Activated T-cell treated with anti-CD3 and anti-CD28 coated beads, Interleukin-2, amount 50 U/mL, for 72 hours (primary cell): ENCODE measurements around the gene ADAM30. TPM values are rescaled to one million over a fixed set of nuclear protein-coding genes. Genes with fewer than 3 reads are reported as not detected.

Experiments
- ATAC-seq, 2 donors: fragments of 150-1000 bp; cut with Tn5 transposase; replicated peaks in 1 of 2; 2 replicates each; pipeline ENCODE4 v1.10.0; 2021; ENCODE audit warnings: moderate library complexity in 2 of 2, mild to moderate bottlenecking in 1 of 2
- DNase-seq, 2 donors: peaks; one replicate each; pipeline ENCODE4 v3.0.0; 2021 to 2022; ENCODE audit warnings: mixed read lengths in 1 of 2
- H3K27ac Mint-ChIP-seq: one replicate; pipeline ENCODE4 v1.8.0; 2022; ENCODE audit warnings: mild to moderate bottlenecking, moderate library complexity, mixed read lengths
- H3K27me3 Mint-ChIP-seq: one replicate; pipeline ENCODE4 v1.8.0; 2022; ENCODE audit warnings: low read depth, mixed read lengths
- H3K36me3 Mint-ChIP-seq, 2 donors: one replicate each; pipeline ENCODE4 v1.8.0; 2022; ENCODE audit warnings: mixed read lengths in 2 of 2, mild to moderate bottlenecking in 1 of 2; ENCODE audit not compliant: insufficient read depth in 2 of 2
- H3K4me1 Mint-ChIP-seq: one replicate; pipeline ENCODE4 v1.8.0; 2022; ENCODE audit warnings: low read depth, mixed read lengths
- H3K4me3 Mint-ChIP-seq, 2 donors: one replicate each; pipeline ENCODE4 v1.8.0; 2022; ENCODE audit warnings: mild to moderate bottlenecking in 2 of 2, mixed read lengths in 2 of 2, moderate library complexity in 2 of 2
- H3K9me3 Mint-ChIP-seq, 2 donors: one replicate each; pipeline ENCODE4 v1.8.0; 2022; ENCODE audit warnings: mixed read lengths in 2 of 2
- total RNA-seq, 2 donors: library from RNA; stranded (reverse); gene quantifications; one replicate each; pipeline ENCODE4 v1.2.3, GENCODE V29; 2022

Gene ADAM30
- total RNA-seq = not detected

GRCh38 chr1:119896303-119896702 lies at the start of gene ADAM30:
Gene ADAM30 (minus strand): TSS chr1:119896515. CDS start chr1:119896336, 179 bp downstream.
- H3K4me1 Mint-ChIP-seq = peaks cover 11% of the 10 kb centered on the region
- peak within 1 kb of the TSS in 1 of 2 donors; percentile 3 for H3K4me3 Mint-ChIP-seq
- H3K27me3 Mint-ChIP-seq = no peaks in the 10 kb centered on the region
- H3K36me3 Mint-ChIP-seq = no peaks in the 10 kb centered on the region
- DNase-seq (no peak), ATAC-seq (no peak)
- no peak within 1 kb of the TSS for H3K27ac Mint-ChIP-seq
- no peaks in the 10 kb centered on the region for H3K9me3 Mint-ChIP-seq

- H3K27ac Mint-ChIP-seq = no peak overlapping the region
- H3K27me3 Mint-ChIP-seq = no peaks in the 10 kb centered on the region
- no peak overlapping the region for H3K4me3 Mint-ChIP-seq
- no peaks in the 10 kb centered on the region for H3K9me3 Mint-ChIP-seq
- no peaks in the 10 kb centered on the region for H3K4me1 Mint-ChIP-seq
- peaks cover 0 to 7% of the 10 kb centered on the region in 2 donors for H3K36me3 Mint-ChIP-seq
- ATAC-seq = no peak
- no peak for DNase-seq
These were observed 46.9 kb upstream of the ADAM30 start for GRCh38 chr1:119943216-119943615.

GRCh38 chr1:119941392-119941791 lies 45.1 kb upstream of the ADAM30 start:
- ATAC-seq (no peak), DNase-seq (no peak)
- no peaks in the 10 kb centered on the region for H3K27me3 Mint-ChIP-seq
- H3K4me3 Mint-ChIP-seq = no peak overlapping the region
- H3K4me1 Mint-ChIP-seq = no peaks in the 10 kb centered on the region
- H3K9me3 Mint-ChIP-seq = no peaks in the 10 kb centered on the region
- no peak overlapping the region for H3K27ac Mint-ChIP-seq
- peaks cover 0 to 7% of the 10 kb centered on the region in 2 donors for H3K36me3 Mint-ChIP-seq

- Mint-ChIP-seq H3K27me3 (no peaks in the 10 kb centered on the region), H3K4me1 (no peaks in the 10 kb centered on the region), H3K9me3 (no peaks in the 10 kb centered on the region), H3K36me3 (peaks cover 2 to 11% of the 10 kb centered on the region in 2 donors), H3K4me3 (no peak overlapping the region), H3K27ac (no peak overlapping the region)
- no peak for DNase-seq
- ATAC-seq = no peak
These were observed 44.4 kb upstream of the ADAM30 start for GRCh38 chr1:119940697-119941096.

- Mint-ChIP-seq H3K27me3 (no peaks in the 10 kb centered on the region), H3K27ac (no peak overlapping the region), H3K36me3 (peaks cover 19 to 34% of the 10 kb centered on the region in 2 donors), H3K9me3 (peaks cover 4 to 5% of the 10 kb centered on the region in 2 donors), H3K4me1 (no peaks in the 10 kb centered on the region), H3K4me3 (no peak overlapping the region)
- DNase-seq = no peak
- ATAC-seq = no peak
These were observed 40.9 kb upstream of the ADAM30 start for GRCh38 chr1:119937198-119937597.

- Mint-ChIP-seq H3K4me3 (no peak overlapping the region), H3K27me3 (no peaks in the 10 kb centered on the region), H3K36me3 (peaks cover 19 to 32% of the 10 kb centered on the region in 2 donors), H3K9me3 (peaks cover 4 to 5% of the 10 kb centered on the region in 2 donors), H3K27ac (no peak overlapping the region), H3K4me1 (no peaks in the 10 kb centered on the region)
- DNase-seq = no peak
- no peak for ATAC-seq
These were observed 39.6 kb upstream of the ADAM30 start for GRCh38 chr1:119935915-119936314.

- Mint-ChIP-seq H3K27ac (no peak overlapping the region), H3K4me1 (no peaks in the 10 kb centered on the region), H3K4me3 (no peak overlapping the region), H3K36me3 (peaks cover 19 to 30% of the 10 kb centered on the region in 2 donors), H3K9me3 (peaks cover 4 to 5% of the 10 kb centered on the region in 2 donors), H3K27me3 (no peaks in the 10 kb centered on the region)
- DNase-seq (no peak), ATAC-seq (no peak)
These were observed 39.1 kb upstream of the ADAM30 start for GRCh38 chr1:119935373-119935772.

GRCh38 chr1:119933397-119933796 lies 37.1 kb upstream of the ADAM30 start:
- Mint-ChIP-seq H3K4me3 (no peak overlapping the region), H3K9me3 (peaks cover 4 to 5% of the 10 kb centered on the region in 2 donors), H3K36me3 (peaks cover 19 to 28% of the 10 kb centered on the region in 2 donors), H3K4me1 (no peaks in the 10 kb centered on the region), H3K27me3 (no peaks in the 10 kb centered on the region), H3K27ac (no peak overlapping the region)
- ATAC-seq = no peak
- DNase-seq = no peak

- H3K4me1 Mint-ChIP-seq = no peaks in the 10 kb centered on the region
- H3K9me3 Mint-ChIP-seq = peaks cover 4 to 5% of the 10 kb centered on the region in 2 donors
- H3K27ac Mint-ChIP-seq = no peak overlapping the region
- ATAC-seq (no peak), DNase-seq (no peak)
- no peaks in the 10 kb centered on the region for H3K27me3 Mint-ChIP-seq
- no peak overlapping the region for H3K4me3 Mint-ChIP-seq
- H3K36me3 Mint-ChIP-seq = peaks cover 19 to 21% of the 10 kb centered on the region in 2 donors
These were observed 33.5 kb upstream of the ADAM30 start for GRCh38 chr1:119929643-119930315.

GRCh38 chr1:119926553-119926952 lies 30.2 kb upstream of the ADAM30 start:
- Mint-ChIP-seq H3K36me3 (peaks cover 9 to 20% of the 10 kb centered on the region in 2 donors), H3K4me1 (no peaks in the 10 kb centered on the region), H3K4me3 (no peak overlapping the region), H3K9me3 (no peaks in the 10 kb centered on the region), H3K27me3 (no peaks in the 10 kb centered on the region), H3K27ac (no peak overlapping the region)
- ATAC-seq = no peak
- no peak for DNase-seq

GRCh38 chr1:119924948-119925898 lies 28.9 kb upstream of the ADAM30 start:
- H3K4me1 Mint-ChIP-seq = no peaks in the 10 kb centered on the region
- no peak overlapping the region for H3K4me3 Mint-ChIP-seq
- ATAC-seq = no peak
- no peak for DNase-seq
- no peaks in the 10 kb centered on the region for H3K27me3 Mint-ChIP-seq
- H3K36me3 Mint-ChIP-seq = peaks cover 10 to 25% of the 10 kb centered on the region in 2 donors
- no peaks in the 10 kb centered on the region for H3K9me3 Mint-ChIP-seq
- no peak overlapping the region for H3K27ac Mint-ChIP-seq

- Mint-ChIP-seq H3K27me3 (no peaks in the 10 kb centered on the region), H3K4me1 (no peaks in the 10 kb centered on the region), H3K9me3 (no peaks in the 10 kb centered on the region), H3K4me3 (no peak overlapping the region), H3K27ac (peak overlapping the region; percentile 35), H3K36me3 (peaks cover 9 to 44% of the 10 kb centered on the region in 2 donors)
- ATAC-seq (no peak), DNase-seq (no peak)
These were observed 24.0 kb upstream of the ADAM30 start for GRCh38 chr1:119920104-119920968.
